Coronary artery (tissue), 2 donors: ENCODE measurements around the gene PDXP.
"Not testable (repeated sequence)": the region's sequence is repeated elsewhere in the genome, so short reads cannot be mapped to it uniquely, and the experiment has no call there.

ENCODE experiments used
- DNase-seq: peaks from one replicate; pipeline ENCODE4 v3.0.0-alpha.2; 2017; ENCODE audit warnings: low spot score
- H3K27ac ChIP-seq, 2 donors: fragments of 200-600 bp; sonication (generic); one replicate each; pipeline ENCODE4 v1.5.1; 2016 to 2019
- H3K4me3 ChIP-seq: fragments of 200-600 bp; sonication (generic); 2 replicates; pipeline ENCODE4 v1.5.1; 2016; ENCODE audit warnings: mild to moderate bottlenecking, moderate library complexity
- TF ChIP-seq, protein P1 (sequence below): fragments of 200-600 bp; sonication (generic); IDR thresholded peaks from one replicate; pipeline ENCODE4 v1.5.1; 2019; ENCODE audit warnings: antibody characterized with exemption

PDXP gene

DNA sequence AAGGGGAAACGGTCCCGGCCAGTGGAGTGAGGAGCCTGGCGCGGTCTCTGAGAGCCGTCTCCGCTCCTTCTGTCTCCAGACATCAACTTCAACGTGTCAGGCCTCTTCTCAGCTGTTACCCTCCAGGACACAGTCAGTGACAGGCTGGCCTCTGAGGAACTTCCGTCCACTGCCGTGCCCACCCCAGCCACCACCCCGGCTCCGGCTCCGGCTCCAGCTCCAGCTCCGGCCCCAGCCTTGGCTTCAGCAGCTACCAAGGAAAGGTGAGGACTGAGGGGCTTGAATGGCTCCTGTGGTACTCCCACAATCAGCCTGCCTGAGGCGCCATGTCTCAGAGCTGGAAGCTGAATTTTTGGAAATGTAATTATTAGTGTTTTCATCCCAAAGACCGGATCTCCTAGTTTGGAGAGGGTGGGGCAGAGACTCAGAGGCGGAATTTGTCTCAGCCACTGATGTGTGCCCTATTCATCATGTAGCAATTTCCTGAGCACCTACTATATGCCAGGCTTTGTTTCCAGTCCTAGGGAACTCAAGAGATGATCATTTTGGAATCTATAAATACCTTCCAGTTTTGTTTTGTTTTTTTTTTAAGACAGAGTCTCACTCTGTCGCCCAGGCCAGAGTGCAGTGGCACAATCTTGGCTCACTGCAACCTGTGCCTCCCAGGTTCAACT is 7.9 kb upstream of the PDXP start:
- TF ChIP-seq, protein P1, sequence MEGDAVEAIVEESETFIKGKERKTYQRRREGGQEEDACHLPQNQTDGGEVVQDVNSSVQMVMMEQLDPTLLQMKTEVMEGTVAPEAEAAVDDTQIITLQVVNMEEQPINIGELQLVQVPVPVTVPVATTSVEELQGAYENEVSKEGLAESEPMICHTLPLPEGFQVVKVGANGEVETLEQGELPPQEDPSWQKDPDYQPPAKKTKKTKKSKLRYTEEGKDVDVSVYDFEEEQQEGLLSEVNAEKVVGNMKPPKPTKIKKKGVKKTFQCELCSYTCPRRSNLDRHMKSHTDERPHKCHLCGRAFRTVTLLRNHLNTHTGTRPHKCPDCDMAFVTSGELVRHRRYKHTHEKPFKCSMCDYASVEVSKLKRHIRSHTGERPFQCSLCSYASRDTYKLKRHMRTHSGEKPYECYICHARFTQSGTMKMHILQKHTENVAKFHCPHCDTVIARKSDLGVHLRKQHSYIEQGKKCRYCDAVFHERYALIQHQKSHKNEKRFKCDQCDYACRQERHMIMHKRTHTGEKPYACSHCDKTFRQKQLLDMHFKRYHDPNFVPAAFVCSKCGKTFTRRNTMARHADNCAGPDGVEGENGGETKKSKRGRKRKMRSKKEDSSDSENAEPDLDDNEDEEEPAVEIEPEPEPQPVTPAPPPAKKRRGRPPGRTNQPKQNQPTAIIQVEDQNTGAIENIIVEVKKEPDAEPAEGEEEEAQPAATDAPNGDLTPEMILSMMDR = no peak
- no peak overlapping the region for H3K27ac ChIP-seq
- DNase-seq = no peak

DNA sequence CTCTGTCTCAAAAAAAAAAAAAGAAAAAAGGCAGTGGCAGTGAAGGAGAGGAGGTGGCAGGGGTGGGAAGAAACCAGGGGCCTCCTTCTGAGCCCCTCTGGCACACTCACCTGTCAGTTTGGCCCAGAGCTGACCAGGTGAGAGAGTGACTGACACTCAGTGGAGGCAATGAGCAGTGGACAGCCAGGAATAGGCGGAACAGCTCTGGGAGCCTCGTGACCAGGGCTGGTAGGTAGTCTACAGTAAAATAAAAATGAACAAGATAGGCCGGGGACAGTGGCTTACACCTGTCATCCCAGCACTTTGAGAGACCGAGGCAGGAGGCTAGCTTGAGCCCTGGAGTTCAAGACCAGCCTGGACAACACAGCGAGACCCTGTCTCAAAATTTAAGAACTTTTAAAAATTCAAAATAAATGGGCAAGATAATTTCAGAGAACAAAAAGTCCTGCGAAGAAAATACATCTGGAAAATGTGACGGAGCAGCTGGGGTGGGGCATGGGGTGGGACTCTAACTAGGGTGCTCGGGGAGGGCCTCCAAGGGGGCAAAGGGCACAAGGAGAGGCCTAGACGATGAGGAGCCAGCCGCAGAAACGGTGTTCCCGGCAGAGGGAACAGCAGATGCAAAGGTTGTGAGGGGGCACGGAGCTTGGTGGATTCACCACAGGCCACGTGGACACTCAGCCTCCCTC is 3.8 kb upstream of the PDXP start:
- TF ChIP-seq, protein P1 = no peak
- no peak overlapping the region for H3K27ac ChIP-seq
- H3K4me3 ChIP-seq = no peak overlapping the region
- DNase-seq = no peak

More for the DNA sequence above, 7.9 kb upstream of the PDXP start:
- no peak overlapping the region for H3K4me3 ChIP-seq

DNA sequence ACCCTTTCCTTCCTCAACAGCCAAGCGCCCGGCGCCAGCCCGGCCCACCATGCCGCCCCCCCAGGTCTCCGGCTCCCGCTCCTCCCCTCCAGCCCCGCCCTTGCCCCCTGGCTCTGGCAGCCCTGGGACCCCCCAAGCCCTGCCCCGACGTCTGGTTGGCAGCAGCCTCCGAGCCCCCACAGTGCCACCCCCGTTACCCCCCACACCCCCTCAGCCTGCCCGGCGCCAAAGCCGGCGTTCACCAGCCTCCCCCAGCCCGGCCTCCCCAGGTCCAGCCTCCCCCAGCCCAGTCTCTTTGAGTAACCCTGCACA is 3.3 kb upstream of the PDXP start:
- Histone ChIP-seq H3K27ac (no peak overlapping the region), H3K4me3 (no peak overlapping the region)
- TF ChIP-seq, protein P1 = no peak
- no peak for DNase-seq

DNA sequence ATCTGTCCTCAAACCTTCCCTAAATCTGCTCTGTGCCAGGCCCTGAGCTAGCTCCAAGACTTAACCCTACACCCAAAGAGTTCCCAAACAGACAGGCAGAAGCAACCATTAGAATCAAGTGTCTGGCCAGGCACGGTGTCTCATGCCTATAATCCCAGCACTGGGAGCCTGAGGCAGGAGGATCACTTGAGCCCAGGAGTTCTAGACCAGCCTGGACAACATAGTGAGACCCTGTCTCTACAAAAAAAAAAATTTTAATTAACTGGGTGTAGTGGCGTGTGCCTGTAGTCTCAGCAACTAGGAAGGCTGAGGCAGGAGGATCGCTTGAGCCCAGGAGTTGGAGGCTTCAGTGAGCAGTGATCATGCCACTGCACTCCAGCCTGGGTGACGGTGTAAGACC is 1.9 kb upstream of the PDXP start:
- not testable (repeated sequence) for DNase-seq, H3K27ac ChIP-seq, H3K4me3 ChIP-seq

DNA sequence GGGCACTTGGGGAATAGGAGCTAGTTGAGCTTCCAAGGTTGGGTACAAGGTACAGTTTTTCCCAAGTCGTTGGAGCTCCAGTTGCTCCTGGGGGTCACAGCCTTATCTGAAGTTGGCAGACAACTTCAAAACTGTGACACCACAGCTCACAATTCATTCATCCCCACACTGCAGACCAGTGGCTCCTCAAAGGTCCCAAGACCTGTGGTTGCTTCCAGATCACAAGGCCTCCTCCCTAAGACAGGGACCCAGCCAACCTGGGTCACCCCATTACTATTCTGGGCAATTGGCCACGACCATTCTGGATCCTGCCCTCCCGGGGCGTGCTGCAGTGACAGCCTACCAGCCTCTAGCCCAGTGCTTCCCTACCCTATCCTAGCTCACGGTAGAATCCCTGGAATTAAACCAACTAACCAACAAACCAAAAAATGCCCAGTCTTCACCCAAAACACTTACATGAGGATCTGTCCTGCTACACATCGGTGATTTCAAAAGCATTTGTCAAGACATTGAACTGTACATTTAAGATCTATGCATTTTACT is 862 bp upstream of the PDXP start:
- TF ChIP-seq, protein P1 = no peak
- DNase-seq = no peak
- Histone ChIP-seq H3K4me3 (peak overlapping the region; percentile 65), H3K27ac (peak overlapping the region; percentile 55 to 89)

DNA sequence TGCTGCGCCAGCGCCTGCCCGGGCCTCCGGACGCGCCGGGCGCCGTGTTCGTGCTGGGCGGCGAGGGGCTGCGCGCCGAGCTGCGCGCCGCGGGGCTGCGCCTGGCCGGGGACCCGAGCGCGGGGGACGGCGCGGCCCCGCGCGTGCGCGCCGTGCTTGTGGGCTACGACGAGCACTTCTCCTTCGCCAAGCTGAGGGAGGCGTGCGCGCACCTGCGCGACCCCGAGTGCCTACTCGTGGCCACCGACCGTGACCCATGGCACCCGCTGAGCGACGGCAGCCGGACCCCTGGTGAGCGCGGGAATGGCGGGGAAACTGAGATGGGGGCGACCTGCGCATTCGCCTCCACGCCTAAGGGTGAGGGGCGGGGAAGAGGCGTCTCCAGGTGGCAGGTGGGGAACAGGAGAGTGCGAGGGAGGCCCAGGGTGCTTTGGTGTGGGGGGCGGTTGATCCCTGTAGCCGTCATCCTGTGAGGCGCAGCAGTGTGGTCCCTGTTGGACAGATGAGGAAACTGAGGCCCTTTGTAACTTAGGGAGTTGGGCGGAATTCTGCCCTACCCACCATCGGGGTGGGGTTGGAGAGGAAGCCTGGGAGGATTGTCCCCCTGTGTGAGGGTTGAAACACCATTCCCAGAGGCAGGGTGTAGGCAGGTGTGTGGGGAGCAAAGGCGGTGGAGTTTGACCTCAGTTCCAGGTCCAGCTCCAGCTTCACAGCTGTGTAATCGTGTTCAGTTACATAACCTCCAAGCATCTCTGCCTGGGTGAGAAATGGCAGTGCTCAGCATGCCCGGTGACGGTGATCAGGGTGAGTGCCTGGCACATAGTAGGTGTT is 758 bp downstream of the PDXP start:
- peak overlapping the region; percentile 91 for H3K4me3 ChIP-seq
- TF ChIP-seq, protein P1 = no peak
- H3K27ac ChIP-seq = peak overlapping the region in 1 of 2 donors; percentile 89
- peak; percentile 72 for DNase-seq

DNA sequence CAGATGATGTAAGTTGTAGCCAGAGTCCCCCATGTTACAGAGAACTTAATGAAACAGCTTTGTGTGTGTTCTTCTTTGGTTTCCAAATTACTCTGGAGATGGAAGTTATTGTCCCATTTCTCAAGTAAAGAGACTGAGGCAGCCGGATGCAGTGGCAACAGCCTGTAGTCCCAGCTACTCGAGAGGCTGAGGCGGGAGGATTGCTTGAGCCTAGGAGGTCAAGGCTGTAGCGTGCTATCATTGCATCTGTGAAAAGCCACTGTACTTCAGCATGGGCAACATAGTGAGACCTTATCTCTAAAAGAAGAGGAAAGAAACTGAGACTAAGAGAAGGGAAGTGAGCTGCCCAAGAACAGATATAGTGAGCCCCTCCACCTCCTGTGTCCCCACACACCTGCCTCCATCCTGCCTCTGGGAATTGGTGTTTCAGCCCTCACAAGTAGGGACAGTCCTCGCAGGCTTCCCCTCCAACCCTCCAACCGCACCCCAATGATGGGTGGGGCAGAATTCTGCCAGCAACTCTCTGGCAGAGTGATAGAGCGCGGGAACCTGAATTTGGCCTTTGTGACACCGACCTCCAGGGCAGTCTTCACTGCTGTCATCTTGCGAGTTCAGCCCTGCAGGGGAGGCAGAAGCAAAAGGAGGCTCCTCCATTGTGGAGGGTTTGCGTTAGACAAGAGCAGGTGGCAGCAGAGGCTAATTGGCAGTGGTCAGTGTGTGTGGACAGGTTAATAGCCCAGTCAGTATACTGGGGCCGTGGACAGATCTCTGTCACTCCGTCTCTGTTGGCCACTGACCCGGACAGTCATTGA is 1.6 kb downstream of the PDXP start:
- DNase-seq = no peak
- TF ChIP-seq, protein P1 = no peak
- Histone ChIP-seq H3K4me3 (peak overlapping the region; percentile 91), H3K27ac (peak overlapping the region in 1 of 2 donors; percentile 75)
